ENCODE measurements around the gene SLC16A5.

GRCh38 chr17:75061618-75062017 lies 26.1 kb upstream of the SLC16A5 start:
- TF ChIP-seq PKNOX1 (IDR thresholded peaks at IDR 0.05) (no peak), ARNT (IDR thresholded peaks at IDR 0.05) (no peak), BHLHE40 (IDR thresholded peaks at IDR 0.05; ENCODE audit: borderline replicate concordance) (no peak), CTBP1 (IDR thresholded peaks at IDR 0.05; ENCODE audit: borderline replicate concordance) (no peak), TARDBP (IDR thresholded peaks at IDR 0.05) (no peak), SP1 (IDR thresholded peaks at IDR 0.05) (no peak), ELF4 (IDR thresholded peaks at IDR 0.05) (no peak), HDGF (IDR thresholded peaks at IDR 0.05; ENCODE audit: borderline replicate concordance) (no peak), ZNF384 (IDR thresholded peaks at IDR 0.05) (no peak), FOXK2 (IDR thresholded peaks at IDR 0.05) (no peak), FOXM1 (IDR thresholded peaks at IDR 0.05; ENCODE audit: borderline replicate concordance) (no peak), L3MBTL2 (conservative IDR thresholded peaks at IDR 0.05) (no peak), FOXA1 (IDR thresholded peaks at IDR 0.05) (no peak)

All from HEK293T (cell line).